GM12878 (cell line): Measurements from ENCODE around the gene PODN. TPM values are rescaled to one million over a fixed set of nuclear protein-coding genes. Genes with fewer than 3 reads are reported as not detected.

Experiments used
- ATAC-seq: fragments of 200-7000 bp; cut with Tn5 transposase; 3 replicates; pipeline ENCODE4 v1.9.1; 2020; ENCODE audit warnings: mild to moderate bottlenecking, moderate library complexity
- BruUV-seq: library from RNA; stranded (reverse); fragments of 400-500 nt; replicated peaks from 2 replicates; lab custom pipeline; 2021; lab: Mats Ljungman, UMichigan
- CTCF ChIA-PET: fragments of 300-600 bp; sonication (Branson Sonifier 250); formaldehyde crosslinking; extraction: SDS; loops from one replicate; lab custom pipeline; 2021; ENCODE audit warnings: inconsistent platforms; lab: Yijun Ruan, JAX
- POLR2A ChIA-PET: fragments of 350-600 bp; formaldehyde crosslinking; extraction: SDS; loops from one replicate; lab custom pipeline; 2021; ENCODE audit warnings: inconsistent platforms; lab: Charles Lee
- RAD21 ChIA-PET: fragments of 300-600 bp; sonication (Branson Sonifier 250); formaldehyde crosslinking; loops from one replicate; lab custom pipeline; 2023; ENCODE audit warnings: antibody characterized with exemption; ENCODE audit not compliant: unreplicated experiment; lab: Charles Lee
- SMC1A ChIA-PET: fragments of 300-600 bp; sonication (Branson Sonifier 250); formaldehyde crosslinking; loops from one replicate; lab custom pipeline; 2023; ENCODE audit not compliant: unreplicated experiment, uncharacterized antibody; lab: Charles Lee
- DNase-seq: peaks from one replicate; pipeline ENCODE4 v3.0.0-alpha.2; 2011; ENCODE audit warnings: low read depth, low spot score
- FAIRE-seq: peaks from 3 replicates; lab custom pipeline; 2011; peaks lifted over from hg19 to GRCh38; lab: Jason Lieb, UNC
- H2AFZ ChIP-seq: 2 replicates; pipeline ENCODE4 v1.6.0; 2011; ENCODE audit warnings: low read depth, low read length, control low read depth; ENCODE audit not compliant: control insufficient read depth
- H3K27ac ChIP-seq: 2 replicates; pipeline ENCODE4 v1.5.1; 2011; ENCODE audit warnings: control low read depth; ENCODE audit not compliant: control insufficient read depth, insufficient read depth
- H3K27me3 ChIP-seq, 2 experiments: replicated peaks in 1 of 2; 2 replicates each; pipeline versions ENCODE4 v1.6.0 to v1.6.1; 2011; ENCODE audit warnings: low read length in 1 of 2; ENCODE audit not compliant: control insufficient read depth in 2 of 2, insufficient read depth in 2 of 2
- H3K36me3 ChIP-seq, 2 experiments: 2 replicates each; pipeline ENCODE4 v1.5.1; 2011; ENCODE audit warnings: low read length in 1 of 2; ENCODE audit not compliant: control insufficient read depth in 2 of 2, insufficient read depth in 2 of 2
- H3K4me1 ChIP-seq: 2 replicates; pipeline ENCODE4 v1.6.1; 2011; ENCODE audit warnings: mild to moderate bottlenecking, low read length, moderate library complexity, mixed read lengths; ENCODE audit not compliant: control insufficient read depth, insufficient read depth
- H3K4me2 ChIP-seq: 2 replicates; pipeline ENCODE4 v1.6.0; 2011; ENCODE audit warnings: control low read depth; ENCODE audit not compliant: control insufficient read depth, insufficient read depth
- H3K4me3 ChIP-seq: fragments of 200-600 bp; sonication (generic); 2 replicates; pipeline ENCODE4 v1.5.1; 2016
- H3K79me2 ChIP-seq: 2 replicates; pipeline ENCODE4 v1.6.0; 2011; ENCODE audit warnings: low read length; ENCODE audit not compliant: control insufficient read depth, insufficient read depth
- H3K9ac ChIP-seq: 2 replicates; pipeline ENCODE4 v1.8.0; 2011; ENCODE audit warnings: low read length, control low read depth, mixed read lengths; ENCODE audit not compliant: control insufficient read depth, insufficient read depth
- H3K9me3 ChIP-seq: replicated peaks from 3 replicates; pipeline ENCODE4 v1.5.1; 2011; ENCODE audit warnings: mild to moderate bottlenecking, low read length; ENCODE audit not compliant: control insufficient read depth, insufficient read depth
- H4K20me1 ChIP-seq: 2 replicates; pipeline ENCODE4 v1.6.0; 2011; ENCODE audit not compliant: control insufficient read depth, insufficient read depth
- ATF2 ChIP-seq: IDR thresholded peaks from 2 replicates; pipeline ENCODE4 v1.6.1; 2012; ENCODE audit warnings: low read length, inconsistent platforms
- CBX5 ChIP-seq: sonication (generic); IDR thresholded peaks from 2 replicates; pipeline ENCODE4 v1.6.1; 2016; ENCODE audit warnings: low read depth, moderate library complexity, mild to moderate bottlenecking, inconsistent platforms
- CEBPB ChIP-seq, 2 experiments: fragments of 150-350 bp in 1 of 2; IDR thresholded peaks; 2 replicates each; pipeline ENCODE4 v1.6.1; 2012 to 2014; ENCODE audit warnings: low read depth in 2 of 2, low read length in 2 of 2, borderline replicate concordance in 1 of 2, inconsistent platforms in 1 of 2
- CEBPZ ChIP-seq: fragments of 150-350 bp; IDR thresholded peaks from 2 replicates; pipeline ENCODE4 v1.6.1; 2016; ENCODE audit warnings: low read depth, low read length
- FOS ChIP-seq: IDR thresholded peaks from 3 replicates; pipeline ENCODE4 v1.6.1; 2011; ENCODE audit warnings: borderline replicate concordance; ENCODE audit not compliant: insufficient read length; ENCODE audit errors: extremely low read depth
- NR2C1 ChIP-seq: fragments of 450-650 bp; IDR thresholded peaks from 2 replicates; pipeline ENCODE4 v1.6.1; 2017; ENCODE audit warnings: antibody characterized with exemption, mild to moderate bottlenecking, moderate library complexity
- SIN3A ChIP-seq: IDR thresholded peaks from 2 replicates; pipeline ENCODE4 v1.6.1; 2012; ENCODE audit warnings: low read depth, low read length, improper control_type of control experiment
- STAT1 ChIP-seq: fragments of 450-650 bp; conservative IDR thresholded peaks from 2 replicates; pipeline ENCODE4 v1.6.1; 2014; ENCODE audit warnings: antibody characterized with exemption, mild to moderate bottlenecking
- TAF1 ChIP-seq: IDR thresholded peaks from 2 replicates; pipeline ENCODE4 v1.6.1; 2011; ENCODE audit warnings: mild to moderate bottlenecking, low read depth, low read length, borderline replicate concordance
- WGBS: methylation state at CpG from one replicate; pipeline ENCODE4 v1.1.6; 2016; ENCODE audit warnings: low lambda C conversion rate; ENCODE audit not compliant: insufficient replicate concordance, insufficient coverage; ENCODE audit errors: missing lambda C conversion rate; 5-methylcytosine and 5-hydroxymethylcytosine counted together
- in situ Hi-C: fragments of 300-500 bp; cut with MboI; formaldehyde crosslinking; loops from 9 replicates; pipeline ENCODE4 v1.14.3; 2018; ENCODE audit warnings: mixed read lengths
- intact Hi-C: fragments of 100-400 bp; cut with micrococcal nuclease; formaldehyde crosslinking; loops from one replicate; pipeline ENCODE4 v1.14.2; 2022; ENCODE audit not compliant: unreplicated experiment
- polyA plus RNA-seq, 11 experiments: library from polyadenylated mRNA; depleted of rRNA in 4 of 11; unstranded in 6 of 11; stranded (reverse) in 5 of 11; fragments of >200 nt; fragmentation: Nextera tagmentation in 4 of 11; fragmentation: Illumina TruSeq in 1 of 11; extraction: Ambion mirVana in 4 of 11; extraction: Trizol in 1 of 11; gene quantifications; 1 replicate in 1 of 11; 2 replicates in 10 of 11; pipeline versions ENCODE4 v1.2.1 to v1.2.3, GENCODE V29; 2011 to 2016; ENCODE audit warnings: inconsistent platforms in 2 of 11, missing spikeins in 2 of 11, low read depth in 1 of 11
- total RNA-seq, 4 experiments: library from RNA; depleted of rRNA in 3 of 4; stranded (reverse); fragments of >200 nt in 3 of 4; fragmentation: Illumina TruSeq in 1 of 4; extraction: Trizol in 1 of 4; gene quantifications; 2 replicates each; pipeline versions ENCODE4 v1.2.1 to v1.2.3, GENCODE V29; 2013 to 2021

PODN gene
- total and polyA plus RNA-seq, 10 of the 15 experiments (the other 5 are each of a cell fraction or from before 2014, with no cell fraction given): 0.10 TPM; not detected in 9

DNA sequence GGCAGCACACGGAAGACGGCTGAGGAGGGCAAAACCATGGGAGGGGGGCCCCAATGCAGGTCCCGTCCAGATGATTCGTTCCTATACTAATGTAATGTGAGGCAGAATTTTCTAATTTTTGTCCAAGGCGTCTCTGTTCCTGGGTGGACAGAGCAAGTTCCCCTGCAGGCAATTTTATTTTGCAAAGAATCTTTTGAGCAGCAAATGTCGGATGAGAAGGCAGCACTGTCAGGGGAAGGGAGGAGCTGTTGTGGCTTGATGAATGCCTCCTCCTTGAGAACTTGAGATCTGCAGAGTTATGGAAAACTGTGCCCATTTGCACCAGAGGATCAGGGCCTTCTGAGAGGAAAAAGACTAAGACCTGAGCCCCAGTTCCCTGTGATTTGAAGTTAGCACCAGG, 63.1 kb downstream of the PODN start:
- SMC1A ChIA-PET: no interaction called here
- TF ChIP-seq NR2C1 (no peak), CEBPZ (no peak), CBX5 (no peak), ATF2 (no peak), SIN3A (no peak), CEBPB (IDR thresholded peaks at IDR 0.05; ENCODE audit: borderline replicate concordance in 1 of 2, low read depth in 2 of 2, low read length in 2 of 2) (no peak), FOS (no peak), STAT1 (no peak), TAF1 (no peak)
- TF ChIP-seq, all 136 proteins: peak for 0
- FAIRE-seq (no peak), ATAC-seq (no peak), DNase-seq (no peak)
- Histone ChIP-seq H3K9ac (no peak overlapping the region), H3K4me3 (no peak overlapping the region), H3K4me2 (no peak overlapping the region), H3K27me3 (no peaks in the 10 kb centered on the region), H3K79me2 (no peaks in the 10 kb centered on the region), H3K4me1 (no peaks in the 10 kb centered on the region), H2AFZ (no peak overlapping the region), H4K20me1 (no peaks in the 10 kb centered on the region), H3K36me3 (no peaks in the 10 kb centered on the region), H3K9me3 (no peaks in the 10 kb centered on the region), H3K27ac (no peak overlapping the region)
- RAD21 ChIA-PET: no interaction called here
- POLR2A ChIA-PET: no interaction called here
- in situ Hi-C loops: no loop called here
- WGBS: 32% methylated on average over 6 of the region's 6 CpGs
- CTCF ChIA-PET: interaction anchor here (0.6 kb wide), 1 partner anchor 916 kb away, joined by 3 read pairs; no protein-coding TSS in a partner anchor
- intact Hi-C loops: no loop called here
- no TSS peak for BruUV-seq
